ENCODE results near the gene FAM161A.
"Not testable (repeated sequence)": the region's sequence is repeated elsewhere in the genome, so short reads cannot be mapped to it uniquely, and the experiment has no call there.

Gene FAM161A

DNA sequence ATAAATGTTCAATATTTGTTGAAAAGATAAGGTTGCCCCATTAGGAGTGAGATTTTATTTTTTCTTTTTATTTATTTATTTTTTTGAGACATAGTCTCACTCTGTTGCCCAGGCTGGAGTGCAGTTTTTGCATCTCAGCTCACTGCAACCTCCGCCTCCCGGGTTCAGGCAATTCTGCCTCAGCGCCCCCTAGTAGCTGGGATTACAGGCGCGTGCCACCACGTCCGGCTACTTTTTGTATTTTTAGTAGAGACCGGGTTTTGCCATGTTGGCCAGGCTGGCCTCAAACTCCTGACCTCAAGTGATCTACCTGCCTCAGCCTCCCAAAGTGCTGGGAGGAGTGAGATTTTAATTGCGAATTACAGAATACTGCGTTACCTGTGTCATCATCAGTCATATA lies 2.6 kb downstream of the FAM161A start:
- peaks cover 2 to 26% (median 18%) of the 10 kb centered on the region in 5 donors for H3K4me1 ChIP-seq (ENCODE audit: control insufficient read depth in 5 of 5, insufficient read depth in 5 of 5, low read length in 5 of 5)
- not testable (repeated sequence) for H3K36me3 ChIP-seq (ENCODE audit: control insufficient read depth in 5 of 5, insufficient read depth in 5 of 5, low read length in 5 of 5); H3K4me3 ChIP-seq (ENCODE audit: low read depth in 1 of 5, low read length in 5 of 5); H3K9ac ChIP-seq (ENCODE audit: low read length in 5 of 5); H3K27me3 ChIP-seq (ENCODE audit: control insufficient read depth in 5 of 5, insufficient read depth in 4 of 5, low read length in 5 of 5); H3K27ac ChIP-seq (ENCODE audit: low read depth, low read length); H3K9me3 ChIP-seq (ENCODE audit: control insufficient read depth in 5 of 5, low read length in 5 of 5)

DNA sequence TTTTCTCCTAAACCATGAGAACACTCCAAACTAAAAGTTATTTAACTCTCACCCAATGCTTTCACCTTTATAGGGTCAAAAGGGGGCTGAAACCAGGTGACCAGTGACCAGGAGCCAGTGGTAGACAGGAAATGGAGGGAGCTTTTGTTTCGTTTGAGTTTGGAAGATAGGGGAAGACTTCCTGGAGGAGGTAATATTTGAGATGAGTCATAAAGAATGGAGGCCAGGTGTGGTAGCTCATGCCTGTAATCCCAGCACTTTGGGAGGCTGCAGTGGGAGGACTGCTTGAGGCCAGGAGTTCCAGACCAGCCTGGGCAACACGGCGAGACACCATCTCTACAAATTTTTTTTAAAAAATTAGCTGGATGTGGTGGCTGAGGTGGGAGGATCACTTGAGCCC lies 8.5 kb downstream of the FAM161A start:
- Histone ChIP-seq H3K27me3 (ENCODE audit: control insufficient read depth in 5 of 5, insufficient read depth in 4 of 5, low read length in 5 of 5) (no peaks in the 10 kb centered on the region), H3K4me1 (ENCODE audit: control insufficient read depth in 5 of 5, insufficient read depth in 5 of 5, low read length in 5 of 5) (no peaks in the 10 kb centered on the region), H3K27ac (ENCODE audit: low read depth, low read length) (no peak overlapping the region), H3K4me3 (ENCODE audit: low read depth in 1 of 5, low read length in 5 of 5) (no peak overlapping the region), H3K36me3 (ENCODE audit: control insufficient read depth in 5 of 5, insufficient read depth in 5 of 5, low read length in 5 of 5) (no peaks in the 10 kb centered on the region), H3K9ac (ENCODE audit: low read length in 5 of 5) (no peak overlapping the region), H3K9me3 (ENCODE audit: control insufficient read depth in 5 of 5, low read length in 5 of 5) (no peaks in the 10 kb centered on the region)

DNA sequence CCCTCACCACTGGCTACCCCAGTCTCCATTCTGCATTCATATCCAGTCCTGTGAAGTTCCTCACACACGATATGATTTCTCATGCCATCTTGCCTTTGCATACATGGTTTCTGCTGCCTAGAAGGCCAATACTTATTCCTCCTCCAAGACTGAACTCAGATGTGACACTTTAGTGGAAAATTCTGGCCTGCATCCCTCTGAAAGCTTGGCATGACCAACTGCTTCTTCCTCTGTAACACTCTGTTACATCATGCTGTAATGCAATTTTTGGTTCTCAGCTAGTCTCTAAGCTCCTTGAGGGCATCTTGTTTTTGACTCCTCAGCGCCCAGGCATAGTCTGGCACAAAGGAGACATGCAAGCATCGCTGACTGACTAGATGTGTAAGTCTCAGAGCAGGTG lies 12.6 kb downstream of the FAM161A start:
- Histone ChIP-seq H3K36me3 (ENCODE audit: control insufficient read depth in 5 of 5, insufficient read depth in 5 of 5, low read length in 5 of 5) (no peaks in the 10 kb centered on the region), H3K4me1 (ENCODE audit: control insufficient read depth in 5 of 5, insufficient read depth in 5 of 5, low read length in 5 of 5) (no peaks in the 10 kb centered on the region), H3K4me3 (ENCODE audit: low read depth in 1 of 5, low read length in 5 of 5) (no peak overlapping the region), H3K9me3 (ENCODE audit: control insufficient read depth in 5 of 5, low read length in 5 of 5) (no peaks in the 10 kb centered on the region), H3K27ac (ENCODE audit: low read depth, low read length) (no peak overlapping the region), H3K27me3 (ENCODE audit: control insufficient read depth in 5 of 5, insufficient read depth in 4 of 5, low read length in 5 of 5) (no peaks in the 10 kb centered on the region), H3K9ac (ENCODE audit: low read length in 5 of 5) (no peak overlapping the region)

DNA sequence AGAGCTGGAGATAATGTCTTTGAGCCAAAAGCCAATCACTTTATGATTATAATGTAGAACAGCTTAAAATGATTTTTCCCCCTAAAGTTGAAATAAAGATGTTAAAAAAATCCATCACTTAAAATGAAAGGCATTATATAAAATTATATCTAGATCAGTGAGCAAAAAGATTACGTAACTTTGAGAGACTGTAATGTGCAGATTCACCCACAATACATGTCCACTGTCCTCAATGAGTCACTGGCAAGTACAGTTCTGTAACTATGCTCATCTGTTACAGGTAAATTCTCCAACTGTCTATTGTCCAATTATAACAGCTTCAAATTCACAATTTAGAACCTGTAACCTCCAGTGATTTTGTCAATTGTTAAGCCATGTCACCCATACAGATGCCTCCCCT lies 19.0 kb downstream of the FAM161A start:
- Histone ChIP-seq H3K9ac (ENCODE audit: low read length in 5 of 5) (no peak overlapping the region), H3K27me3 (ENCODE audit: control insufficient read depth in 5 of 5, insufficient read depth in 4 of 5, low read length in 5 of 5) (no peaks in the 10 kb centered on the region), H3K4me1 (ENCODE audit: control insufficient read depth in 5 of 5, insufficient read depth in 5 of 5, low read length in 5 of 5) (no peaks in the 10 kb centered on the region), H3K4me3 (ENCODE audit: low read depth in 1 of 5, low read length in 5 of 5) (no peak overlapping the region), H3K9me3 (ENCODE audit: control insufficient read depth in 5 of 5, low read length in 5 of 5) (no peaks in the 10 kb centered on the region), H3K36me3 (ENCODE audit: control insufficient read depth in 5 of 5, insufficient read depth in 5 of 5, low read length in 5 of 5) (no peaks in the 10 kb centered on the region), H3K27ac (ENCODE audit: low read depth, low read length) (no peak overlapping the region)

DNA sequence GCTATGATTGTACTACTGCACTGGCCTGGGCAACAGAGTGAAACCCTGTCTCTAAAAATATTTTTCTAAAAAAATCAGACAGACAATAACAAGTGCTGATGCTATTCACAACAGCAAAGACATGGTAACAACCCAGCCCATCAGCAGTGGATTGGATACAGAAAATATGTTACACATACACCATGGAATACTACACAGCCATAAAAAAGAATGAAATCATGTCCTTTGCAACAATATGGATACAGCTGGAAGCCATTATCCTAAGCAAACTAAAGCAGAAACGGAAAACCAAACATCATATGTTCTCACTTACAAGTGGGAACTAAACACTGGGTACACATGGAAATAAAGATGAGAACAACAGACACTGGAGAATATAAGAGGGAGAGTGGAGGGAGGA lies 19.9 kb downstream of the FAM161A start:
- Histone ChIP-seq H3K27me3 (ENCODE audit: control insufficient read depth in 5 of 5, insufficient read depth in 4 of 5, low read length in 5 of 5) (no peaks in the 10 kb centered on the region), H3K27ac (ENCODE audit: low read depth, low read length) (no peak overlapping the region), H3K36me3 (ENCODE audit: control insufficient read depth in 5 of 5, insufficient read depth in 5 of 5, low read length in 5 of 5) (no peaks in the 10 kb centered on the region), H3K4me1 (ENCODE audit: control insufficient read depth in 5 of 5, insufficient read depth in 5 of 5, low read length in 5 of 5) (no peaks in the 10 kb centered on the region), H3K9ac (ENCODE audit: low read length in 5 of 5) (no peak overlapping the region), H3K4me3 (ENCODE audit: low read depth in 1 of 5, low read length in 5 of 5) (no peak overlapping the region), H3K9me3 (ENCODE audit: control insufficient read depth in 5 of 5, low read length in 5 of 5) (no peaks in the 10 kb centered on the region)

DNA sequence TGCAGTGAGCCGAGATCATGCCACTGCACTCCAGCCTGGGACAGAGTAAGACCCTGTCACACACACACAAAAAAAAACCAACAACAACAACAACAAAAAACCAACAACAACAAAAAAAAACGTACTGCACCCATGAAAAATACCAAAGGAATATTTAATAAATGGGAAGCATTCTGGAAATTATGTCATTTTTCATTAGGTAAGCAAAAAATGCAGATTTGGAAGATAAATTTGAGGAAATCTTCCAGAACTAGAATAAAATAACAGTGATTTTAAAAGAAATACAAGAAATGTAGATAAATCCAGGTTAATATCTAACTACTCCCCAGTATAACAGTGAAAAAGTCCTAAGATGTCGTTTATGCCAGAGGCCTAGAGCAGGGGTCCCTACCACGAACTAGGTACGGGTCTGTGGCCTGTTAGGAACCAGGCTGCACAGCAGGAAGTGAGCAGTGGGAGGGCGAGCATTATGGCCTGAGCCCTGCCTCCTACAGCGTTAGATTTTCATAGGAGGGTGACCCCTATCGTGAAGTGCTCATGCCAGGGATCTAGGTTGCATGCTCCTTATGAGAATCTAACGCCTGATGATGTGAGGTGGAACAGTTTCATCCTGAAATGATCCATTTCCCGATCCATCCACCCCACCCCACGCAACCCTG lies 21.5 kb downstream of the FAM161A start:
- Histone ChIP-seq H3K27ac (ENCODE audit: low read depth, low read length) (no peak overlapping the region), H3K4me1 (ENCODE audit: control insufficient read depth in 5 of 5, insufficient read depth in 5 of 5, low read length in 5 of 5) (peaks cover 0 to 5% (median 2%) of the 10 kb centered on the region in 5 donors), H3K27me3 (ENCODE audit: control insufficient read depth in 5 of 5, insufficient read depth in 4 of 5, low read length in 5 of 5) (no peaks in the 10 kb centered on the region), H3K36me3 (ENCODE audit: control insufficient read depth in 5 of 5, insufficient read depth in 5 of 5, low read length in 5 of 5) (no peaks in the 10 kb centered on the region), H3K9me3 (ENCODE audit: control insufficient read depth in 5 of 5, low read length in 5 of 5) (no peaks in the 10 kb centered on the region), H3K4me3 (ENCODE audit: low read depth in 1 of 5, low read length in 5 of 5) (no peak overlapping the region), H3K9ac (ENCODE audit: low read length in 5 of 5) (no peak overlapping the region)

DNA sequence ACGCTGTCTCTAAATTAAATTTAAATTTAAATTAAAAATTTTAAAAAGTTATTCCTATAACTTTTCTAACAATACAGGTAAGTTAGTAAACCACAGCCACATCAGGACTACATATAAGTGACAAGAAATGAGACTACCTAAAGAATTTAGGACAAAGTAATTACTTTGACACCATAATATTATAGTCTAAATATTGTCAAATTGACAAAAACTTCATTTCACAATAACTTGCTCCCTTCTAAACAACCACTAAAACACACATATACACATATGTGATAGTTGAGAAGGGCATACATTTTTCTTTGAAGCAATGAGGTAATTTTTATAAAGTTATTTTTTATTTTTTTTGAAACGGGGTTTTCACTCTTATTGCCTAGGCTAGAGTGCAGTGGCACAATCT lies 31.6 kb downstream of the FAM161A start:
- Histone ChIP-seq H3K36me3 (ENCODE audit: control insufficient read depth in 5 of 5, insufficient read depth in 5 of 5, low read length in 5 of 5) (no peaks in the 10 kb centered on the region), H3K4me3 (ENCODE audit: low read depth in 1 of 5, low read length in 5 of 5) (no peak overlapping the region), H3K4me1 (ENCODE audit: control insufficient read depth in 5 of 5, insufficient read depth in 5 of 5, low read length in 5 of 5) (peaks cover 0 to 4% (median 0%) of the 10 kb centered on the region in 5 donors), H3K9me3 (ENCODE audit: control insufficient read depth in 5 of 5, low read length in 5 of 5) (no peaks in the 10 kb centered on the region), H3K9ac (ENCODE audit: low read length in 5 of 5) (no peak overlapping the region), H3K27ac (ENCODE audit: low read depth, low read length) (no peak overlapping the region), H3K27me3 (ENCODE audit: control insufficient read depth in 5 of 5, insufficient read depth in 4 of 5, low read length in 5 of 5) (no peaks in the 10 kb centered on the region)

DNA sequence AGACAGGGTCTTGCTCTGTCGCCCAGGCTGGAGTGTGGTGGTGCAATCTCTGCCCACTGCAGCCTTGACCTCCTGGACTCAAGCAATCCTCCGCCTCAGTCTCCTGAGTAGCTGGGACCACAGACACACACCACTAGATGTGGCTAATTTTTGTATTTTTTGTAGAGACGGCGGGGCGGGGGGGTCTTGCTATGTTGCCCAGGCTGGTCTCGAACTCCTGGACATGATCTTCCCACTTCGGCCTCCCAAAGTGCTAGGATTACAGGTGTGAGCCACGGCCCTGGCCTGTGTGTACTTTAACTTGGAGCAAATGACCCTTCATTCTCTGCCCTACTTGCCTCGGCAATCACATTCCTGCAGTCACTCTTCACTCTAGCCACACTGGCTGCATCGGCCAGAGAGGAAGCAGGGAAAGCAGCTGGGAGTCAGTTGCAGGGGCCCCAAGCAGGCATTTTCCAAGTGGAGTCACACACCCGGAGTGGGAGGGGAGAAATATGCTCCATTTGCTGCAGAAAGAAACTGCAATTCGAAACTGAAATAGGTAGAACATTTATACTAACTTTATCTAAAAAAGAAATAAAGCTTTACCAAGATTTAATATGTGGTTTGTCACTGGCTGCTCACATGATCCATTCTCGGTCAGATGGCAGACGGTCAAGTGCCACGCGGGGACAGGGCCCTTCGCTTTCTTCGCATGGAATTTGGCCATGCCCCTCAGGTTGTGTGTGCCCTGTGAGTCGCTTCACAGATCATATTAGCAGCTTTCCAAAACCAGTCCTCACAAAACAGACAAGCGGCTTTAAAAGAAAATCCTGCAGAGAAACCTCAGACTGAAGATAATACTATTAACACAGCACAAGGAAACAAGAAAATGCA lies 37.1 kb downstream of the FAM161A start:
- no peak overlapping the region for H3K4me3 ChIP-seq (ENCODE audit: low read depth in 1 of 5, low read length in 5 of 5)
- H3K4me1 ChIP-seq (ENCODE audit: control insufficient read depth in 5 of 5, insufficient read depth in 5 of 5, low read length in 5 of 5), result peaks cover 0 to 8% (median 0%) of the 10 kb centered on the region in 5 donors
- H3K9ac ChIP-seq (ENCODE audit: low read length in 5 of 5), result no peak overlapping the region
- H3K27ac ChIP-seq (ENCODE audit: low read depth, low read length), result no peak overlapping the region
- no peaks in the 10 kb centered on the region for H3K27me3 ChIP-seq (ENCODE audit: control insufficient read depth in 5 of 5, insufficient read depth in 4 of 5, low read length in 5 of 5)
- no peaks in the 10 kb centered on the region for H3K9me3 ChIP-seq (ENCODE audit: control insufficient read depth in 5 of 5, low read length in 5 of 5)
- H3K36me3 ChIP-seq (ENCODE audit: control insufficient read depth in 5 of 5, insufficient read depth in 5 of 5, low read length in 5 of 5), result no peaks in the 10 kb centered on the region

DNA sequence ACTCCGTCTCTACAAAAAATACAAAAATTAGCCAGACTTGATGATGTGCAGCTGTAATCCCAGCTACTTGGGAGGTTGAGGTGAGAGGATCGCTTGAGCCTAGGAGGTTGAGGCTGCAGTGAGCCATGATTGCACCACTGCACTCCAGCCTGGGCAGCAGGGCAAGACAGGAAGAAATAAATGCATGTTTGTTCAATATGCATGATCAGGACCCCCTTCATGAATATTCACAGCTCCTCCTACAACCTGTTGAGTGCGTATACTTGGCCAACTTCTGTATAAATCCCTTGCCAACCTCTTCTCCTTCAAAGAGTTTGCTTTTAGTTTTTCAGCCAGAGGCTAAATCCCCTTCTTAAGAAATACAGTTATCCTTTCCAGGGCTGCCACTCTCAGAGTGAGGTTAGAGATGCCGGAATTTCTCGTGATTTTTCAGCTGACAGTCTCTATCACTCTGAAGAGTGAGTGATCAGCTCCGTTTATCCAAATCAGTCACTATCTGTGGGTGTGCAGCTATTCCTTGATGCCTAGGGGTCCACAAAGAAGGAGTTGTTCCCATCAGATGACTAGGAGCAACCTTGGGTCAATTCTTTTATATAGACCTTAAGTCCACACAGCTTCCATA lies 39.2 kb downstream of the FAM161A start:
- Histone ChIP-seq H3K4me3 (ENCODE audit: low read depth in 1 of 5, low read length in 5 of 5) (no peak overlapping the region), H3K27me3 (ENCODE audit: control insufficient read depth in 5 of 5, insufficient read depth in 4 of 5, low read length in 5 of 5) (no peaks in the 10 kb centered on the region), H3K4me1 (ENCODE audit: control insufficient read depth in 5 of 5, insufficient read depth in 5 of 5, low read length in 5 of 5) (peaks cover 0 to 8% (median 0%) of the 10 kb centered on the region in 5 donors), H3K36me3 (ENCODE audit: control insufficient read depth in 5 of 5, insufficient read depth in 5 of 5, low read length in 5 of 5) (no peaks in the 10 kb centered on the region), H3K27ac (ENCODE audit: low read depth, low read length) (no peak overlapping the region), H3K9me3 (ENCODE audit: control insufficient read depth in 5 of 5, low read length in 5 of 5) (no peaks in the 10 kb centered on the region), H3K9ac (ENCODE audit: low read length in 5 of 5) (no peak overlapping the region)

DNA sequence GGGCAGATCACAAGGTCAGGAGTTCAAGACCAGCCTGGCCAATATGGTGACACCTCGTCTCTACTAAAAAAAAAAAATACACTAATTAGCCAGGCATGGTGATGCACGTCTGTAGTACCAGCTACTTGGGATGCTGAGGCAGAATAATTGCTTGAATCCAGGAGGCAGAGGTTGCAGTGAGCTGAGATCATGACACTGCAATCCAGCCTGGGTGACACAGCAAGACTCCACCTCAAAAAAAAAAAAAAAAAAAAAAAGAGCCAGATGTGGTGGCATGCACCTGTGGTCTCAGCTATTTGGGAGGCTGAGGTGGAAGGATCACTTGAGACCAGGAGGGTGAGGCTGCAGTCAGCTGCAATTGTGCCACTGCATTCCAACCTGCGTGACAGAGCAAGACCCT lies 40.5 kb downstream of the FAM161A start:
- not testable (repeated sequence) for H3K4me3 ChIP-seq (ENCODE audit: low read depth in 1 of 5, low read length in 5 of 5)

More for the DNA sequence above, 40.5 kb downstream of the FAM161A start:
- H3K27ac ChIP-seq (ENCODE audit: low read depth, low read length); H3K4me1 ChIP-seq (ENCODE audit: control insufficient read depth in 5 of 5, insufficient read depth in 5 of 5, low read length in 5 of 5); H3K36me3 ChIP-seq (ENCODE audit: control insufficient read depth in 5 of 5, insufficient read depth in 5 of 5, low read length in 5 of 5); H3K9me3 ChIP-seq (ENCODE audit: control insufficient read depth in 5 of 5, low read length in 5 of 5); H3K27me3 ChIP-seq (ENCODE audit: control insufficient read depth in 5 of 5, insufficient read depth in 4 of 5, low read length in 5 of 5); H3K9ac ChIP-seq (ENCODE audit: low read length in 5 of 5): not testable (repeated sequence)

Measured in subcutaneous abdominal adipose tissue (tissue), 5 donors.